Suprapubic skin (tissue), 3 donors: ENCODE results near the gene FOXF1.

Experiments
- EP300 ChIP-seq: sonication (generic); formaldehyde crosslinking; IDR thresholded peaks from one replicate; pipeline ENCODE4 v1.6.1; 2017; ENCODE audit warnings: antibody characterized with exemption
- TF ChIP-seq, protein P1 (sequence below), 2 donors: fragments of 200-600 bp in 1 of 2; fragments of 450-650 bp in 1 of 2; sonication (generic) in 1 of 2; IDR thresholded peaks; one replicate each; pipeline ENCODE4 v1.5.1; 2016 to 2019; ENCODE audit warnings: antibody characterized with exemption in 2 of 2, mild to moderate bottlenecking in 1 of 2, moderate library complexity in 1 of 2

DNA sequence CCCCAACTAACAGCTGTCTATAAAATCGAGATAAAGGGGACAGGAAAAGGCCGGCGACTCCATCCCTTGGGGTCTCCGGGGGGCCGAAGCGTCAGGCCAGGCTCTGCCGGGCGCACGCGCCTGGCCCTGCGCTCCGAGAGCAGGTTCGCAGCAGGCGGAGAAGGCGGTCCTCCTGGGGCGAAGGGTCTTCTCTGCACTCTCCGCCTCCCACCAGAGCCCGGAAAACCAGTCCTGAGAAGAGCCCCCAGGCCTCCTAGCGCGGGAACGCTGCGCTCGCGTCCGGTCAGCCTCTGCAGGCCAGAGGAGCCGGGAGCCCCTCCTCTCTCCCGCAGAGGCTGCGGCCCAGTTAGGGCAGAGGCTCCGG is 5.1 kb downstream of the FOXF1 start:
- TF ChIP-seq, protein P1, sequence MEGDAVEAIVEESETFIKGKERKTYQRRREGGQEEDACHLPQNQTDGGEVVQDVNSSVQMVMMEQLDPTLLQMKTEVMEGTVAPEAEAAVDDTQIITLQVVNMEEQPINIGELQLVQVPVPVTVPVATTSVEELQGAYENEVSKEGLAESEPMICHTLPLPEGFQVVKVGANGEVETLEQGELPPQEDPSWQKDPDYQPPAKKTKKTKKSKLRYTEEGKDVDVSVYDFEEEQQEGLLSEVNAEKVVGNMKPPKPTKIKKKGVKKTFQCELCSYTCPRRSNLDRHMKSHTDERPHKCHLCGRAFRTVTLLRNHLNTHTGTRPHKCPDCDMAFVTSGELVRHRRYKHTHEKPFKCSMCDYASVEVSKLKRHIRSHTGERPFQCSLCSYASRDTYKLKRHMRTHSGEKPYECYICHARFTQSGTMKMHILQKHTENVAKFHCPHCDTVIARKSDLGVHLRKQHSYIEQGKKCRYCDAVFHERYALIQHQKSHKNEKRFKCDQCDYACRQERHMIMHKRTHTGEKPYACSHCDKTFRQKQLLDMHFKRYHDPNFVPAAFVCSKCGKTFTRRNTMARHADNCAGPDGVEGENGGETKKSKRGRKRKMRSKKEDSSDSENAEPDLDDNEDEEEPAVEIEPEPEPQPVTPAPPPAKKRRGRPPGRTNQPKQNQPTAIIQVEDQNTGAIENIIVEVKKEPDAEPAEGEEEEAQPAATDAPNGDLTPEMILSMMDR (IDR thresholded peaks at IDR 0.05), result no peak
- TF ChIP-seq EP300, result no peak
